ENCODE results near the gene DOC2A.
"Not testable (repeated sequence)": the region's sequence is repeated elsewhere in the genome, so short reads cannot be mapped to it uniquely, and the experiment has no call there.

Gene DOC2A

DNA sequence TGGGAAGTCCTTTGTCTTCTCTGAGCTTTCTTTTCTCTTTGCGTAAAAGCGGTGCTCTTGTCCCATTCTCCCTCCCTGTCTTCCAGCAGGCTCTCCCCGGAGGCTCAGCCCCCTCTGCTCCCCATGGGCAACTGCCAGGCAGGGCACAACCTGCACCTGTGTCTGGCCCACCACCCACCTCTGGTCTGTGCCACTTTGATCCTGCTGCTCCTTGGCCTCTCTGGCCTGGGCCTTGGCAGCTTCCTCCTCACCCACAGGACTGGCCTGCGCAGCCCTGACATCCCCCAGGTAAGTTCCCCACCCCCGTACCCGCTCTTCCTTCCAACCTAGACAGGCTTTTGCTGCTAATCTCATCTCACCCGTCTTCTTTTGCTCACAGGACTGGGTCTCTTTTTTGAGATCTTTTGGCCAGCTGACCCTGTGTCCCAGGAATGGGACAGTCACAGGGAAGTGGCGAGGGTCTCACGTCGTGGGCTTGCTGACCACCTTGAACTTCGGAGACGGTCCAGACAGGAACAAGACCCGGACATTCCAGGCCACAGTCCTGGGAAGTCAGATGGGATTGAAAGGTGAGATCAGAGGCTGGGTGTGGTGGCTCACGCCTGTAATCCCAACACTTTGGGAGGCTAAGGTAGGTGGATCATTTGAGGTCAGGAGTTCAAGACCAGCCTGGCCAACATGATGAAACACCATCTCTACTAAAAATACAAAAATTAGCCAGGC is 47.6 kb downstream of the DOC2A start:
- no peak for DNase-seq

DNA sequence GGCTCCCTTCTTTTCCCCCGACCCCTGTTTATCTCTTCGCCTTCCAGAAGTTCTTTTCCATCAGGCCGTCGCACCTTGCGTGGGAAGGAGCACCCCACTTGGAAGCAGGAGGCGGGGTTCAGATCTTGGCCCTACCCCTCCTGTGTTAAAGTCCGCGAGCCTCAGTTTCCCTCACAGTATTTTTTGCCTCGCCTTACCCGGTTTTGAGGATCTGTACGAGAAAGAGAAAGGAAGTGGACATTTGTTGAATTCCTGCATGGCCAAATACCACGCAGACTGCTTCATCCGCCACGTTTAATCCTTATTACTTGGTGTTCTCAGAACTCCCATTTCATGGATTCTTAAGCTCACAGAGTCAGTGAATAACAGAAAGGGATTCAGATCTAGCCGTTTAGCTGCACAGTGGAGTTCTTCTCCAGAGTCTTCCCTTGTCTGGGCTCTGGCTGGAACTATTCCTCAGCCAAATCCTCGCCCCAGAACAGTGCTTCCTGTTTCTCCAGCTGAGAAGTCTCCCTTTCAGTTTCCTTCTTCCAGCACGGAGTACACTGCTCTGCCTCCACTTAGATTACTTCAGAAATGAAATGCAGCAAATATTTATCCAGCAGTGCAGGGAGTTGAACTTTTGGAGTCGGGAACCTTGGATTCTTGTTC is 48.4 kb downstream of the DOC2A start:
- DNase-seq: no peak

DNA sequence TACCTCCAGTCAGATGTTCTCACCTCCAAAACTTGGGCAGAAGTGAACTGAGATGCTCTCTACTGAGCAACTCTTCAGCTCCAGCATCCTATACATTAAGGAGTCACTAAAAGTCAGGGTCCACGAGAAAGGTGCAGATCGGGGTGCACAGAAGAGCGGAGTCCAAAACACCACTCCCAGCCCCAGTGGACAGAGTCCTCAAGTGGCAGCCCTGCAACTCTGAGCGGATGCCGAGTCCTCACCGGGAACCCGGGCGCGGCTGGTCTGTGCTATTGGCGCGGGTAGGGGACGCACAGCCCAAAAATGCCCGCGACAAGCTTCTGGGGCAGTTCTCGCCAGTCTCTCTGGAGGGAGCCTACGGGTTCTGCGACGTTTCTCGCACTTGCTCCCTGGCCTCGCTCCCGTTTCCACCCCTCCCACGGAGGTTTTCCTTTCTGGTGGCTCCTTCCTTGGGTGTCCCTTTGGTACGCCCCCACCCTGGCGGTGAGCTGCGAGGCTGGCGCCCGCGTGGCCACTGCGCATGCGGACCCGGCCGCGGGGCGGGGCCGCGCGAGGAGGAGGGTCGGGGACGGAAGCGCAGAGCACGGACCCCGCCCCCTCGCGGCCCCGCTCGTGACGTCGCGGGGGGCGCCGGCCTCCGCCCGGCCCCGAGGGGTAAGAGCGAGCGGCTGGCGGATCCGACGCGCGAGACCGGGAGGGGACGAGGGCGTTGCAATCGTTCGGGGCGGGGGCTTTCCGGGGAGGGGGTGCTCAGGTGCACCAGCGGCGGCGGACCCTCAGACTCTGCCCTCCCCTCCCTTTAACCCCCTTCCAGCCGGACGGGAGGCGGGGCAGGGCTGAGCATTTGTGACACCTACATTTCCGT is 49.1 kb downstream of the DOC2A start, which contains the start of gene TMEM219:
TSS of gene TMEM219 (plus strand) at position 601 of the 865 bp plus-strand sequence. CDS start 1,065 bp downstream, outside the sequence.
- DNase-seq: peak; percentile 57

DNA sequence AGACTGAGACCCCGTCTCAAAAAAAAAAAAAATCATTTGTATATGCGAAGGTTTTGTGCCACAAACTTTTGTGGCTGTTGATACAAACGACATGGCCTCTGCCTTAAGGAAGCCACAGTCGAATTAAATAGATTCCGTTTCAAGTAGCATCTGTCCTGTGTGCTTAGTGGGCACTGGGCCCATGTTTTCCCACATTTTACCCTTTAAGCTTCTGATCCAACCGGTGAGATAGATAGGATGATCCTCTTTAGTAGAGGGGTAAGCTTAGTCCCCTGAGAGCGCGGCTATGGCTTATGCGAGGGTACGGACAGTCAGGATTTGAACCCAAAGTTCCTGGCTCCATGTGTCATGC is 49.7 kb downstream of the DOC2A start:
- peak; percentile 30 for DNase-seq

DNA sequence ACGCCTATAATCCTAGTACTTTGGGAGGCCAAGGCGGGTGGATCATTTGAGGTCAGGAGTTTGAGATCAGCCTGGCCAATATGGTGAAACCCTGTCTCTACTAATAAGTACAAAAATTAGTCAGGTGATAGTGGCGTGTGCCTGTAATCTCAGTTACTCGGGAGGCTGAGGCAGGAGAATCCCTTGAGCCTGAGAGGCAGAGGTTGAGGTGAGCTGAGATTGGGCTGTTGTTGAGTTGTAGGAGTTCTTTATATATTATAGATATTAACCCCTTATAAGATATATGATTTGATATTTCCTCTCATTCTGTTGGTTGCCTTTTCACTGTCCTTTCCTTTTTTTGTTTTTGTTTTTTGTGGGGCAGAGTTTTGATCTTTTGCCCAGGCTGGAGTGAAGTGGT is 51.0 kb downstream of the DOC2A start:
- DNase-seq: not testable (repeated sequence)

DNA sequence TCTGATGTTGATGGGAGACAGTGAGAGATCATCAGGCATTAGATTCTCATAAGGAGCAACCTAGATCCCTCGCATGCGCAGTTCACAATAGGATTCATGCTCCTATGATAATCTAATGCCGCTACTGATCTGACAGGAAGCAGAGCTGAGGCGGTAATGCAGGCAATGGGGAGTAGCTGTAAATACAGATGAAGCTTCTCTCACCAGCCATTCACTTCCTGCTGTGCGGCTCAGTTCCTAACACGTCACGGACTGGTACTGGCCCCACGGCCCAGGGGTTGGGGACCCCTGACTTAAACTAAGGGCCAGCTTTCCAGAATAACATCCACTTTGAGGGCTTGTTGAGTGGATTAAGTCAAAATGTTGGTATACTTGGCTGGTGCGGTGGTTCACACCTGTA is 51.5 kb downstream of the DOC2A start:
- no peak for DNase-seq

DNA sequence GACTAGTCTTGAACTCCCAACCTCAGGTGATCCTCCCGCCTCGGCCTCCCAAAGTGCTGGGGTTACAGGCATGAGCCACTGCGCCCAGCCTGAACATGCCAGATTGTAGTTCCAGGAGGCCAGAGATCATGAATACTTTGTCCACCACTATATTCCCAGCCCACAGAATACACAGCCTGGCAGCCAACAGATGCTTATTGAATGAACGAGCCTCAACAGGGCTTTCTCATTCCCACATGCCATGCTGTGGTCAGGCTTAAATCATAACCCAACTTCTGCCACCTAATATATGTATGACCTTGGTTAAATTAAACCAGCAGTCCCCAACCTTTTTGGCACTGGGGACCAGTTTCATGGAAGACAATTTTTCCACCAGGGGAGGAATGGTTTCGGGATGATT is 52.1 kb downstream of the DOC2A start:
- DNase-seq: no peak

Measured in NCI-H524 treated with DMSO at 0.1 percent for 48 hours (cell line).